AG10803 (cell line): ENCODE measurements around the gene CNGB1.
"Not testable (repeated sequence)": the region's sequence is repeated elsewhere in the genome, so short reads cannot be mapped to it uniquely, and the experiment has no call there.

Experiments used
- DNase-seq: peaks from one replicate; pipeline ENCODE4 v3.0.0; 2010; ENCODE audit warnings: low read depth
- H3K4me3 ChIP-seq: 2 replicates; pipeline ENCODE4 v1.5.1; 2011; ENCODE audit warnings: mild to moderate bottlenecking, low read length, control low read depth
- CTCF ChIP-seq: conservative IDR thresholded peaks from 2 replicates; pipeline ENCODE4 v1.5.1; 2011; ENCODE audit warnings: mild to moderate bottlenecking, low read length, control low read depth, inconsistent platforms

CNGB1 gene

GRCh38 chr16:57946181-57946801 lies 24.6 kb downstream of the CNGB1 start:
- no peak overlapping the region for H3K4me3 ChIP-seq
- DNase-seq: no peak
- TF ChIP-seq CTCF: no peak

GRCh38 chr16:57945740-57946138 lies 25.2 kb downstream of the CNGB1 start:
- no peak for DNase-seq
- no peak overlapping the region for H3K4me3 ChIP-seq
- peak; percentile 15 for TF ChIP-seq CTCF

GRCh38 chr16:57944970-57945739 lies 25.8 kb downstream of the CNGB1 start:
- H3K4me3 ChIP-seq: no peak overlapping the region
- no peak for TF ChIP-seq CTCF
- no peak for DNase-seq

- DNase-seq: not testable (repeated sequence)
Measured at GRCh38 chr16:57943381-57943780, 27.5 kb downstream of the CNGB1 start.

GRCh38 chr16:57941901-57942300 lies 29.0 kb downstream of the CNGB1 start:
- not testable (repeated sequence) for DNase-seq, H3K4me3 ChIP-seq

More at GRCh38 chr16:57943381-57943780, 27.5 kb downstream of the CNGB1 start:
- not testable (repeated sequence) for H3K4me3 ChIP-seq

- peak; percentile 42 for DNase-seq
- no peak for TF ChIP-seq CTCF
Measured at GRCh38 chr16:57941016-57941664, 29.8 kb downstream of the CNGB1 start.

GRCh38 chr16:57940382-57940966 lies 30.5 kb downstream of the CNGB1 start:
- no peak for DNase-seq
- no peak overlapping the region for H3K4me3 ChIP-seq
- no peak for TF ChIP-seq CTCF

More at GRCh38 chr16:57941016-57941664, 29.8 kb downstream of the CNGB1 start:
- H3K4me3 ChIP-seq: no peak overlapping the region
